Measurements from ENCODE around the gene SLC6A4.

GRCh38 chr17:30209930-30210329, 25.6 kb downstream of the SLC6A4 start:
- TF ChIP-seq POLR2A (IDR thresholded peaks at IDR 0.05), result no peak
- TF ChIP-seq, protein P1, sequence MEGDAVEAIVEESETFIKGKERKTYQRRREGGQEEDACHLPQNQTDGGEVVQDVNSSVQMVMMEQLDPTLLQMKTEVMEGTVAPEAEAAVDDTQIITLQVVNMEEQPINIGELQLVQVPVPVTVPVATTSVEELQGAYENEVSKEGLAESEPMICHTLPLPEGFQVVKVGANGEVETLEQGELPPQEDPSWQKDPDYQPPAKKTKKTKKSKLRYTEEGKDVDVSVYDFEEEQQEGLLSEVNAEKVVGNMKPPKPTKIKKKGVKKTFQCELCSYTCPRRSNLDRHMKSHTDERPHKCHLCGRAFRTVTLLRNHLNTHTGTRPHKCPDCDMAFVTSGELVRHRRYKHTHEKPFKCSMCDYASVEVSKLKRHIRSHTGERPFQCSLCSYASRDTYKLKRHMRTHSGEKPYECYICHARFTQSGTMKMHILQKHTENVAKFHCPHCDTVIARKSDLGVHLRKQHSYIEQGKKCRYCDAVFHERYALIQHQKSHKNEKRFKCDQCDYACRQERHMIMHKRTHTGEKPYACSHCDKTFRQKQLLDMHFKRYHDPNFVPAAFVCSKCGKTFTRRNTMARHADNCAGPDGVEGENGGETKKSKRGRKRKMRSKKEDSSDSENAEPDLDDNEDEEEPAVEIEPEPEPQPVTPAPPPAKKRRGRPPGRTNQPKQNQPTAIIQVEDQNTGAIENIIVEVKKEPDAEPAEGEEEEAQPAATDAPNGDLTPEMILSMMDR (IDR thresholded peaks at IDR 0.05), result no peak
